Measurements from ENCODE around the gene SLC9A1. TPM values are rescaled to one million over a fixed set of nuclear protein-coding genes. Genes with fewer than 3 reads are reported as not detected.

SLC9A1 gene
- total RNA-seq, 1 donor from 2014 or later: 1.8 TPM

DNA sequence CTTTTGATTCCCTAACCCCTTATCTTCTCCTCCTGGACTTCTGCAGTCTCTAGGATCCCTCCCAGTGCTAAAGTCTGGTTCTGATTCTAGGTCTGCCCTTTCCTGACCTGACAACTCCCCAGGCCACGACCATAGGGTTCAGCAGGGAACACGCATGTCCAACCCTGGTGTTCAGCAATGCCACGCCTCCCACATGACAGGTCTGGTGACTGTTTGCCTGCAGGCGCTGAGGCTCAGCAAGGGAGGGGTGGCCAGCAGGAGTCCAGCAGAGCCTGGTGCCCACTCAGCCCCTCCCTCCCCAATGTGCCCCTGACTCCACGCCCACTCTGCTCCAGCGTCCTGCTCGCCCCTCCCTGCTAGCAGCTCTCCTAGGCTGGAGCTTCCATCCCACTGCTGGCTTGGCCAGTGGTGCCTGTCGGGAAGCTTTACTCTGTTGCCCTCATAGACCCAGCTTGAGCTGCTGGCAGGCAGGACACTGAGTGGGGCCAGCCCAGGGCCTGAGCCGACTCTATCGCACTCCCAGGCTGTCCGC, 17.3 kb downstream of the SLC9A1 start:
- no peak overlapping the region for H3K27ac ChIP-seq
- no peaks in the 10 kb centered on the region for H3K9me3 ChIP-seq (ENCODE audit: low read depth)
- no peaks in the 10 kb centered on the region for H3F3A ChIP-seq (ENCODE audit: low read depth)
- H3K27me3 Mint-ChIP-seq (ENCODE audit: insufficient read depth, low read depth): no peaks in the 10 kb centered on the region
- H3K9ac ChIP-seq: no peak overlapping the region
- no peak for DNase-seq (ENCODE audit: low spot score)
- H3K4me2 ChIP-seq: no peak overlapping the region
- H3K27me3 ChIP-seq: no peaks in the 10 kb centered on the region
- no peak overlapping the region for H3K4me3 Mint-ChIP-seq
- peaks cover 13% of the 10 kb centered on the region for H3K4me1 ChIP-seq
- H3K9me3 Mint-ChIP-seq: no peaks in the 10 kb centered on the region
- peaks cover 38% of the 10 kb centered on the region for H4K20me1 ChIP-seq (ENCODE audit: low read depth)
- peaks cover 2% of the 10 kb centered on the region for H3K36me3 Mint-ChIP-seq
- peaks cover 7% of the 10 kb centered on the region for H3K79me2 ChIP-seq (ENCODE audit: low read depth)
- no peak overlapping the region for H2AFZ ChIP-seq (replicated peaks)
- H3K4me3 ChIP-seq: no peak overlapping the region
- TF ChIP-seq EZH2 (IDR thresholded peaks at IDR 0.05): no peak
- TF ChIP-seq EZH2phosphoT487 (IDR thresholded peaks at IDR 0.05): no peak
- TF ChIP-seq, protein P1, sequence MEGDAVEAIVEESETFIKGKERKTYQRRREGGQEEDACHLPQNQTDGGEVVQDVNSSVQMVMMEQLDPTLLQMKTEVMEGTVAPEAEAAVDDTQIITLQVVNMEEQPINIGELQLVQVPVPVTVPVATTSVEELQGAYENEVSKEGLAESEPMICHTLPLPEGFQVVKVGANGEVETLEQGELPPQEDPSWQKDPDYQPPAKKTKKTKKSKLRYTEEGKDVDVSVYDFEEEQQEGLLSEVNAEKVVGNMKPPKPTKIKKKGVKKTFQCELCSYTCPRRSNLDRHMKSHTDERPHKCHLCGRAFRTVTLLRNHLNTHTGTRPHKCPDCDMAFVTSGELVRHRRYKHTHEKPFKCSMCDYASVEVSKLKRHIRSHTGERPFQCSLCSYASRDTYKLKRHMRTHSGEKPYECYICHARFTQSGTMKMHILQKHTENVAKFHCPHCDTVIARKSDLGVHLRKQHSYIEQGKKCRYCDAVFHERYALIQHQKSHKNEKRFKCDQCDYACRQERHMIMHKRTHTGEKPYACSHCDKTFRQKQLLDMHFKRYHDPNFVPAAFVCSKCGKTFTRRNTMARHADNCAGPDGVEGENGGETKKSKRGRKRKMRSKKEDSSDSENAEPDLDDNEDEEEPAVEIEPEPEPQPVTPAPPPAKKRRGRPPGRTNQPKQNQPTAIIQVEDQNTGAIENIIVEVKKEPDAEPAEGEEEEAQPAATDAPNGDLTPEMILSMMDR (IDR thresholded peaks at IDR 0.05): no peak
- H3K4me1 Mint-ChIP-seq: peaks cover 33% of the 10 kb centered on the region
- H3K27ac Mint-ChIP-seq: peak overlapping the region; percentile 48
- no peaks in the 10 kb centered on the region for H3K36me3 ChIP-seq

DNA sequence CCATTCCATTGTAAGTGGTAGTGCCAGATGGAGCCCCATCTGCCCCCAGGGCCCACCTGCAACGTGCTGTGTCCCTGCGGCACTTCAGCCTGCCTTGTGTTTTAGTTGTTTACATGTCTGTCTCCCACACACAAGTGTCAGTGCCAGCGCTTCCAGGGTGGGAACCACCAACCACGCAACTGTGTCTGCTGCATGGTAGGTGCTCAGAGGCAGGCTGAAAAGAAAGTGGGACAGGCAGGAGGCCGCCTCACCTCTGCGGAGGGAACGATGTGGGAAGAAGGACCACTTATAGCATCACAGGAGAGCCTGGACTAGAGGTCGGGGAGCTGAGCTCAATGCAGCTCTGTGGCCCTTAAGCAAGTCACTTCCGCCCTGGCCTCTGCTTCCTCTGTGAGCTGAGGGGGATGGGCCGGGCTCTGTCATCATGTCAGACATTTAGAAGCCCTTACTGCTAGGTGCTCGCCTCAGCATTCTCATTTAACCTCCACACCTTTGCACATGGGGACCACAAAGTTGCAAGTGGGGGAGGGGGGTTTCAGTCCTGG, 17.9 kb downstream of the SLC9A1 start:
- H3K4me2 ChIP-seq: no peak overlapping the region
- H3K79me2 ChIP-seq (ENCODE audit: low read depth): peaks cover 7% of the 10 kb centered on the region
- no peak overlapping the region for H2AFZ ChIP-seq (replicated peaks)
- H3K4me1 ChIP-seq: peaks cover 8% of the 10 kb centered on the region
- no peaks in the 10 kb centered on the region for H3K27me3 ChIP-seq
- H4K20me1 ChIP-seq (ENCODE audit: low read depth): peaks cover 33% of the 10 kb centered on the region
- H3K9me3 Mint-ChIP-seq: no peaks in the 10 kb centered on the region
- no peaks in the 10 kb centered on the region for H3K27me3 Mint-ChIP-seq (ENCODE audit: insufficient read depth, low read depth)
- no peaks in the 10 kb centered on the region for H3F3A ChIP-seq (ENCODE audit: low read depth)
- H3K27ac ChIP-seq: no peak overlapping the region
- H3K27ac Mint-ChIP-seq: peak overlapping the region; percentile 48
- no peaks in the 10 kb centered on the region for H3K36me3 ChIP-seq
- H3K4me3 Mint-ChIP-seq: no peak overlapping the region
- H3K9me3 ChIP-seq (ENCODE audit: low read depth): no peaks in the 10 kb centered on the region
- no peak overlapping the region for H3K9ac ChIP-seq
- TF ChIP-seq, protein P1 (IDR thresholded peaks at IDR 0.05): no peak
- TF ChIP-seq EZH2 (IDR thresholded peaks at IDR 0.05) (no peak), EZH2phosphoT487 (IDR thresholded peaks at IDR 0.05) (no peak)
- DNase-seq (ENCODE audit: low spot score): no peak
- peaks cover 2% of the 10 kb centered on the region for H3K36me3 Mint-ChIP-seq
- peaks cover 30% of the 10 kb centered on the region for H3K4me1 Mint-ChIP-seq
- H3K4me3 ChIP-seq: no peak overlapping the region

DNA sequence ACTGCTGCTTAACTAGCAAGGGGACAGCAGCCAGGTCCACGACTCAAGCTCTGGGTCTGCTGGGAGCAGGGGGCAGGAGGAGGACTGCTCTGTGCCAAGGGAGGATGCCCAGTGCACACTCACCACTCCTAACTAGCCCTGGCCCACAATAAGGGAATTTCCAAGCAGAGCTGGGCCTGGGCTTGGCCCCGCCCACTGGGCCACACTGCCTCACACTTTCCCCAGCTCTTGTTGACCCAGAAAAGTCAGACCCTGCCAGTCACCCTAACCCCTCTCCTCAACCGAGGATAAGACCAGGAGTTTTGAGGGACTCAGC, 18.7 kb downstream of the SLC9A1 start:
- Histone ChIP-seq H3K27me3 (no peaks in the 10 kb centered on the region), H3K36me3 (no peaks in the 10 kb centered on the region), H3K9me3 (ENCODE audit: low read depth) (no peaks in the 10 kb centered on the region), H3K9ac (no peak overlapping the region), H3K27ac (no peak overlapping the region), H3K79me2 (ENCODE audit: low read depth) (peaks cover under 1% of the 10 kb centered on the region), H3F3A (ENCODE audit: low read depth) (no peaks in the 10 kb centered on the region), H3K4me2 (no peak overlapping the region), H2AFZ (replicated peaks) (no peak overlapping the region), H3K4me3 (no peak overlapping the region), H4K20me1 (ENCODE audit: low read depth) (peaks cover 24% of the 10 kb centered on the region), H3K4me1 (peaks cover 7% of the 10 kb centered on the region)
- Mint-ChIP-seq H3K4me3 (no peak overlapping the region), H3K36me3 (peaks cover 2% of the 10 kb centered on the region), H3K27ac (no peak overlapping the region), H3K27me3 (ENCODE audit: insufficient read depth, low read depth) (no peaks in the 10 kb centered on the region), H3K9me3 (no peaks in the 10 kb centered on the region), H3K4me1 (peaks cover 26% of the 10 kb centered on the region)
- no peak for DNase-seq (ENCODE audit: low spot score)
- TF ChIP-seq, protein P1 (IDR thresholded peaks at IDR 0.05): no peak
- TF ChIP-seq EZH2phosphoT487 (IDR thresholded peaks at IDR 0.05) (no peak), EZH2 (IDR thresholded peaks at IDR 0.05) (no peak)

All from neural progenitor cell (in vitro differentiated cells).